Gastroesophageal sphincter (tissue), 4 donors: ENCODE measurements around the gene NCKAP5. TPM values are rescaled to one million over a fixed set of nuclear protein-coding genes. Genes with fewer than 3 reads are reported as not detected.

Experiments
- ATAC-seq: fragments of 150-250 bp; one replicate; pipeline ENCODE4 v1.9.1; 2016; ENCODE audit warnings: mild to moderate bottlenecking, moderate library complexity
- H3K27ac ChIP-seq, 4 donors: fragments of 200-600 bp; sonication (generic) in 3 of 4; 1 replicate in 3 of 4; 2 replicates in 1 of 4; pipeline ENCODE4 v1.5.1; 2016 to 2019
- H3K27me3 ChIP-seq: fragments of 200-600 bp; sonication (generic); one replicate; pipeline ENCODE4 v1.5.1; 2019
- H3K36me3 ChIP-seq, 2 donors: fragments of 200-600 bp; sonication (generic); one replicate each; pipeline ENCODE4 v1.5.1; 2019; ENCODE audit warnings: control low read depth in 1 of 2
- H3K4me1 ChIP-seq, 3 donors: fragments of 200-600 bp; sonication (generic); 1 replicate in 2 of 3; 2 replicates in 1 of 3; pipeline ENCODE4 v1.5.1; 2016 to 2019; ENCODE audit warnings: control low read depth in 2 of 3
- H3K4me3 ChIP-seq, 2 donors: fragments of 200-600 bp; sonication (generic); one replicate each; pipeline ENCODE4 v1.5.1; 2019; ENCODE audit warnings: mild to moderate bottlenecking in 1 of 2, moderate library complexity in 1 of 2
- H3K9me3 ChIP-seq, 3 donors: fragments of 200-600 bp; sonication (generic); one replicate each; pipeline ENCODE4 v1.5.1; 2017 to 2019; ENCODE audit warnings: control low read depth in 2 of 3
- EP300 ChIP-seq: sonication (generic); formaldehyde crosslinking; IDR thresholded peaks from one replicate; pipeline ENCODE4 v1.6.1; 2017; ENCODE audit warnings: antibody characterized with exemption, mild to moderate bottlenecking
- POLR2A ChIP-seq, 2 donors: fragments of 450-650 bp; IDR thresholded peaks; one replicate each; pipeline ENCODE4 v1.6.1; 2017; ENCODE audit warnings: antibody characterized with exemption in 2 of 2, mild to moderate bottlenecking in 2 of 2, moderate library complexity in 1 of 2
- POLR2AphosphoS5 ChIP-seq: sonication (generic); formaldehyde crosslinking; IDR thresholded peaks from one replicate; pipeline ENCODE4 v1.6.1; 2017; ENCODE audit warnings: antibody characterized with exemption
- WGBS, 2 donors: methylation state at CpG; one replicate each; pipeline ENCODE4 v1.1.5; 2018; ENCODE audit warnings: low coverage in 1 of 2; 5-methylcytosine and 5-hydroxymethylcytosine counted together
- total RNA-seq, 4 donors: library from RNA; depleted of rRNA; stranded (reverse); fragments of >200 nt; gene quantifications; one replicate each; pipeline ENCODE4 v1.1.0, GENCODE V29; 2016
- TF ChIP-seq, protein P1 (sequence below), 4 experiments: fragments of 200-600 bp in 2 of 4; fragments of 450-650 bp in 2 of 4; sonication (generic) in 1 of 4; IDR thresholded peaks; one replicate each; pipeline ENCODE4 v1.5.1; 2017 to 2019; ENCODE audit warnings: antibody characterized with exemption in 4 of 4, mild to moderate bottlenecking in 2 of 4, moderate library complexity in 2 of 4

NCKAP5 gene
- total RNA-seq, 4 donors from 2014 or later: 0.16 to 0.57 (median 0.33) TPM

DNA sequence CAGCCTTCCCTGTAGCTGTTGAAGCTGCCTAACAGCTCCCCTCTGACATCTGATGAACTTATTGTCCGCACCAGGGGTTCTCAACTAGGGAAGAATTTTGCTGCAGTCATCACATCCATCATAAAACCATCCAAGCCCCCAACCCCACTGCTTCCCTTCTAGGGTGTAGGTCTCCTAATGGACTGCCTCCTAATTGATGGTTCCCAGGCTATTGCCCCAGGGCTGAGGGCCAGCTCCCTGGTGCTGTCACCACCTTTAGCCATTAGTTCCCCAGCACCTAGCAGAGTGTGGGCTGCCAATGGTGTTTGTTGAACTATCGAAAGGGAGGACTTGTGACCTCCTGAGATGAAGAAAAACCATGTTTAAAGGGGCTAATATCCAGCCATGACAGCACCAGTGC is 125.9 kb downstream of the NCKAP5 start:
- H3K4me1 ChIP-seq: no peaks in the 10 kb centered on the region
- no peak for TF ChIP-seq POLR2AphosphoS5
- TF ChIP-seq, protein P1, sequence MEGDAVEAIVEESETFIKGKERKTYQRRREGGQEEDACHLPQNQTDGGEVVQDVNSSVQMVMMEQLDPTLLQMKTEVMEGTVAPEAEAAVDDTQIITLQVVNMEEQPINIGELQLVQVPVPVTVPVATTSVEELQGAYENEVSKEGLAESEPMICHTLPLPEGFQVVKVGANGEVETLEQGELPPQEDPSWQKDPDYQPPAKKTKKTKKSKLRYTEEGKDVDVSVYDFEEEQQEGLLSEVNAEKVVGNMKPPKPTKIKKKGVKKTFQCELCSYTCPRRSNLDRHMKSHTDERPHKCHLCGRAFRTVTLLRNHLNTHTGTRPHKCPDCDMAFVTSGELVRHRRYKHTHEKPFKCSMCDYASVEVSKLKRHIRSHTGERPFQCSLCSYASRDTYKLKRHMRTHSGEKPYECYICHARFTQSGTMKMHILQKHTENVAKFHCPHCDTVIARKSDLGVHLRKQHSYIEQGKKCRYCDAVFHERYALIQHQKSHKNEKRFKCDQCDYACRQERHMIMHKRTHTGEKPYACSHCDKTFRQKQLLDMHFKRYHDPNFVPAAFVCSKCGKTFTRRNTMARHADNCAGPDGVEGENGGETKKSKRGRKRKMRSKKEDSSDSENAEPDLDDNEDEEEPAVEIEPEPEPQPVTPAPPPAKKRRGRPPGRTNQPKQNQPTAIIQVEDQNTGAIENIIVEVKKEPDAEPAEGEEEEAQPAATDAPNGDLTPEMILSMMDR (IDR thresholded peaks at IDR 0.05): no peak
- TF ChIP-seq POLR2A (IDR thresholded peaks at IDR 0.05): no peak
- TF ChIP-seq EP300: no peak
- no peaks in the 10 kb centered on the region for H3K36me3 ChIP-seq
- H3K9me3 ChIP-seq: no peaks in the 10 kb centered on the region
- H3K4me3 ChIP-seq: no peak overlapping the region
- no peak overlapping the region for H3K27ac ChIP-seq
- 80 to 100% methylated on average over 1 of the region's 2 CpGs for WGBS, 2 donors
- no peak for ATAC-seq
- no peaks in the 10 kb centered on the region for H3K27me3 ChIP-seq

DNA sequence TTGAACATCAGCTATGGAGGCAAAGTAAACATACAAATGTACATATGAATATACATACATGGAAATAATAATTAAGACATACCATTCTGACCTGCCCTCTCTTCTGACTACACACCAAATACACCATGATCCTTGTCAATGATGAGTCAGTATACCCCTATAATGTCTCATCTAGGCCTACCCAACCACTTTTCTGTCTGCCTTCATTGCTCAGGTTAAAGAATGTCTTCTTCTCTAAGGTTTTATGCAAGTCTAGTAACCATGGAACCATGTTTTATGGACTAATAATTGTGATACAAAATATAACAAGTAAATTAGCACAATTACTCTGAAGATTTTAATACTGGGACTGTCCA is 128.7 kb downstream of the NCKAP5 start:
- H3K36me3 ChIP-seq: no peaks in the 10 kb centered on the region
- TF ChIP-seq EP300 (no peak), POLR2AphosphoS5 (no peak), POLR2A (IDR thresholded peaks at IDR 0.05) (no peak)
- TF ChIP-seq, protein P1 (IDR thresholded peaks at IDR 0.05): no peak
- H3K27ac ChIP-seq: no peak overlapping the region
- no peaks in the 10 kb centered on the region for H3K4me1 ChIP-seq
- no peaks in the 10 kb centered on the region for H3K9me3 ChIP-seq
- H3K4me3 ChIP-seq: no peak overlapping the region
- no peak for ATAC-seq
- H3K27me3 ChIP-seq: no peaks in the 10 kb centered on the region

DNA sequence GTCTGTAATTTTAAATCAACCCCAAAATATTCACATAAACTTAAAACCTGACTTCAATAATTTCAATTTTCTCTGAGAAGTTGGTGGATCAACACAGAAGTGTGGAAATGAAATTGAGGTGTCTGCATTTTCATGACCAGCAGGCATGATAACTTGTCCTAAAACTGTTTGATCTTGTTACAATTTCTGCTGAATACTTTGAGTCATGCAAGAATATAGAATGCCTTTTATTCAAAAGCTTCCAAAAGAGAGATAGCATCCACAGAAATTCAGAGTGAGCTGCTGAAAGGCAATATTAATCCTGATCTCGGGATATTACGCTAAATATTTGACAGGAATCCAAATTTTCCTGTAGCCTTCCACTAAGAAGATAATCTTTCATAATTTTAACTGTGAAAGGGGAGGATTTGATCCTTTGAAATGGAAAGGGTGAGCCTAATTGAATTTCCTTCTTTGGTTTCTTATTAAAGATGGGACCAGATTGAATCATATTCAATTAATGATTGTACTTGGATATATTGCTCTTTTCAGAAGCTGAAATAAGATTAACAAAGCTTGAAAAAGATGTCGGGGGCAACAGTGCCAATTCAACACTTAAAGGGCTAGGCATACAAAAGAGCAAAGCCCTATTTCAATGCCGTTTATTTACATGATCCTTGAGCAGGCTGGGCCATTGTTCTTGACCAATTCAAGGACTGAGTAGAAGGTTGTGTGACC is 129.3 kb downstream of the NCKAP5 start:
- Histone ChIP-seq H3K9me3 (no peaks in the 10 kb centered on the region), H3K27me3 (no peaks in the 10 kb centered on the region), H3K27ac (no peak overlapping the region), H3K36me3 (no peaks in the 10 kb centered on the region), H3K4me3 (no peak overlapping the region), H3K4me1 (no peaks in the 10 kb centered on the region)
- no peak for TF ChIP-seq POLR2A (IDR thresholded peaks at IDR 0.05)
- TF ChIP-seq EP300: no peak
- TF ChIP-seq, protein P1 (IDR thresholded peaks at IDR 0.05): no peak
- TF ChIP-seq POLR2AphosphoS5: no peak
- ATAC-seq: no peak
- 70 to 78% methylated on average over 4 of the region's 4 CpGs for WGBS, 2 donors

DNA sequence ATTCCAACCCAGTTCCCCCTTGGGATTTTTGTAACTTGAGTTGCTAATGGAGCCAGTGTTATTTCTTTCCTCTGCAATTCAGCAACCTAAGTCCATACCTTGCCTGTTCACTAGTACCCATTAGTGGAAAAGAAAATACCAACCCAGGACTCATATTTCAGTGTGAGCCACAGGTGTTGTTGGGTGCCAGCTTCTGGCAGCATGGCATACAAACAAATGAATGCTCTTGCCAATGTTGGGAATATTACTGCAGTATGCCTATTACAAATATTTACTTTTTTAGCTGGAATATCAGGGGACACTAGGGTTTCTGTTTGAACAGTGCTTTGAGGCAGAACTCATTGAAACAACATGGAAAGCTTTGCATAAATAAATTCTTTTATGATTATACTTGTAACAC is 130.2 kb downstream of the NCKAP5 start:
- no peaks in the 10 kb centered on the region for H3K4me1 ChIP-seq
- no peak overlapping the region for H3K4me3 ChIP-seq
- no peak overlapping the region for H3K27ac ChIP-seq
- H3K36me3 ChIP-seq: no peaks in the 10 kb centered on the region
- H3K9me3 ChIP-seq: no peaks in the 10 kb centered on the region
- no peaks in the 10 kb centered on the region for H3K27me3 ChIP-seq
- TF ChIP-seq POLR2AphosphoS5 (no peak), POLR2A (IDR thresholded peaks at IDR 0.05) (no peak)
- TF ChIP-seq, protein P1 (IDR thresholded peaks at IDR 0.05): no peak
- no peak for ATAC-seq

- H3K4me1 ChIP-seq: no peaks in the 10 kb centered on the region
- no peak for TF ChIP-seq POLR2A (IDR thresholded peaks at IDR 0.05)
- TF ChIP-seq POLR2AphosphoS5: no peak
- TF ChIP-seq, protein P1 (IDR thresholded peaks at IDR 0.05): no peak
- TF ChIP-seq EP300: no peak
- H3K27me3 ChIP-seq: no peaks in the 10 kb centered on the region
- H3K36me3 ChIP-seq: no peaks in the 10 kb centered on the region
- ATAC-seq: no peak
- H3K9me3 ChIP-seq: no peaks in the 10 kb centered on the region
- no peak overlapping the region for H3K4me3 ChIP-seq
- H3K27ac ChIP-seq: no peak overlapping the region
- WGBS, 2 donors: 53 to 69% methylated on average over 3 of the region's 3 CpGs
Observed at GRCh38 chr2:133437492-133437891, 130.8 kb downstream of the NCKAP5 start.
